ENCODE results near the gene FRMD4A.
"Not testable (repeated sequence)": the region's sequence is repeated elsewhere in the genome, so short reads cannot be mapped to it uniquely, and the experiment has no call there.

- TF ChIP-seq CTCF (conservative IDR thresholded peaks at IDR 0.05; ENCODE audit: low read depth, low read length); EZH2 (IDR thresholded peaks at IDR 0.05; ENCODE audit: low read length, unreplicated experiment): not testable (repeated sequence)
Measured at GRCh38 chr10:13828284-13828683, 502.4 kb downstream of the FRMD4A start.
